ENCODE data around the gene ANKS3. TPM values are rescaled to one million over a fixed set of nuclear protein-coding genes. Genes with fewer than 3 reads are reported as not detected.

ANKS3 gene
- total RNA-seq, 3 donors from 2014 or later: 18.2 to 32.3 (median 21.3) TPM

- DNase-seq (no peak), ATAC-seq (no peak)
Measured at GRCh38 chr16:4777339-4778049, 43.4 kb upstream of the ANKS3 start.

GRCh38 chr16:4776141-4776705 is 42.2 kb upstream of the ANKS3 start:
- Histone ChIP-seq H3K4me3 (no peak overlapping the region), H3K9me3 (no peaks in the 10 kb centered on the region), H3K36me3 (ENCODE audit: low read depth) (no peaks in the 10 kb centered on the region), H3K4me1 (ENCODE audit: low read depth) (no peaks in the 10 kb centered on the region)
- DNase-seq (no peak), ATAC-seq (no peak)
- no peak for TF ChIP-seq CTCF (IDR thresholded peaks at IDR 0.05)
- intact Hi-C loops (cut with DNase I, micrococcal nuclease): no loop called here

More at GRCh38 chr16:4777339-4778049, 43.4 kb upstream of the ANKS3 start:
- Histone ChIP-seq H3K9me3 (no peaks in the 10 kb centered on the region), H3K36me3 (ENCODE audit: low read depth) (no peaks in the 10 kb centered on the region), H3K4me3 (no peak overlapping the region), H3K4me1 (ENCODE audit: low read depth) (no peaks in the 10 kb centered on the region)
- intact Hi-C loops (cut with DNase I, micrococcal nuclease): no loop called here
- TF ChIP-seq CTCF (IDR thresholded peaks at IDR 0.05): no peak

GRCh38 chr16:4775005-4775404 is 40.9 kb upstream of the ANKS3 start:
- no peaks in the 10 kb centered on the region for H3K36me3 ChIP-seq (ENCODE audit: low read depth)
- intact Hi-C loops (cut with DNase I, micrococcal nuclease): no loop called here
- no peak for DNase-seq
- ATAC-seq: no peak
- no peaks in the 10 kb centered on the region for H3K9me3 ChIP-seq
- no peak for TF ChIP-seq CTCF (IDR thresholded peaks at IDR 0.05)
- H3K4me1 ChIP-seq (ENCODE audit: low read depth): no peaks in the 10 kb centered on the region
- H3K4me3 ChIP-seq: no peak overlapping the region

- no peaks in the 10 kb centered on the region for H3K9me3 ChIP-seq
- intact Hi-C loops (cut with DNase I, micrococcal nuclease): no loop called here
- H3K4me1 ChIP-seq (ENCODE audit: low read depth): peaks cover 8% of the 10 kb centered on the region
- TF ChIP-seq CTCF (IDR thresholded peaks at IDR 0.05): no peak
- ATAC-seq (no peak), DNase-seq (no peak)
- H3K4me3 ChIP-seq: no peak overlapping the region
- no peaks in the 10 kb centered on the region for H3K36me3 ChIP-seq (ENCODE audit: low read depth)
Measured at GRCh38 chr16:4772351-4772750, 38.3 kb upstream of the ANKS3 start.

GRCh38 chr16:4771646-4772045 is 37.6 kb upstream of the ANKS3 start:
- TF ChIP-seq CTCF (IDR thresholded peaks at IDR 0.05): no peak
- intact Hi-C loops (cut with DNase I, micrococcal nuclease): no loop called here
- Histone ChIP-seq H3K4me1 (ENCODE audit: low read depth) (peaks cover 9% of the 10 kb centered on the region), H3K4me3 (no peak overlapping the region), H3K36me3 (ENCODE audit: low read depth) (no peaks in the 10 kb centered on the region), H3K9me3 (no peaks in the 10 kb centered on the region)
- DNase-seq (no peak), ATAC-seq (no peak)
